B cell (primary cell): ENCODE results near the gene PSG4. TPM values are rescaled to one million over a fixed set of nuclear protein-coding genes. Genes with fewer than 3 reads are reported as not detected.
"Not testable (repeated sequence)": the region's sequence is repeated elsewhere in the genome, so short reads cannot be mapped to it uniquely, and the experiment has no call there.

ENCODE experiments used
- ATAC-seq: fragments of 200-7000 bp; cut with Tn5 transposase; one replicate; pipeline ENCODE4 v1.10.0; 2021; ENCODE audit warnings: low read depth, mild to moderate bottlenecking, moderate number of reproducible peaks, moderate library complexity
- CTCF ChIA-PET: fragments of 350-600 bp; sonication (Branson Sonifier 250); formaldehyde crosslinking; loops from one replicate; lab custom pipeline; 2021; ENCODE audit warnings: antibody characterized with exemption, inconsistent platforms; lab: Charles Lee
- POLR2A ChIA-PET: fragments of 350-600 bp; sonication (Branson Sonifier 250); formaldehyde crosslinking; loops from one replicate; lab custom pipeline; 2021; ENCODE audit warnings: antibody characterized with exemption; lab: Charles Lee
- DNase-seq: peaks from one replicate; pipeline ENCODE4 v3.0.0; 2013
- H2AFZ ChIP-seq: 2 replicates; pipeline ENCODE4 v1.6.1; 2012; ENCODE audit warnings: mild to moderate bottlenecking, low read depth, low read length; ENCODE audit not compliant: insufficient read depth, poor library complexity, severe bottlenecking
- H3K27ac ChIP-seq, 2 donors: 1 replicate in 1 of 2; 2 replicates in 1 of 2; pipeline ENCODE4 v1.5.1; 2012 to 2013; ENCODE audit warnings: low read length in 2 of 2, mild to moderate bottlenecking in 2 of 2, moderate library complexity in 1 of 2
- H3K27me3 ChIP-seq, 4 experiments: fragments of 200-600 bp in 1 of 4; sonication (generic) in 1 of 4; replicated peaks in 1 of 4; 1 replicate in 2 of 4; 2 replicates in 2 of 4; pipeline versions ENCODE4 v1.6.1 to v1.7.0; 2013 to 2016; ENCODE audit warnings: low read length in 3 of 4, mild to moderate bottlenecking in 2 of 4, mixed read lengths in 1 of 4, moderate library complexity in 1 of 4; ENCODE audit not compliant: insufficient read depth in 4 of 4, control insufficient read depth in 3 of 4; ENCODE audit errors: control extremely low read depth in 1 of 4
- H3K36me3 ChIP-seq, 2 experiments: replicated peaks in 1 of 2; 1 replicate in 1 of 2; 2 replicates in 1 of 2; pipeline versions ENCODE4 v1.6.1 to v1.7.1; 2013; ENCODE audit warnings: low read length in 1 of 2; ENCODE audit not compliant: insufficient read depth in 2 of 2, control insufficient read depth in 1 of 2; ENCODE audit errors: control extremely low read depth in 1 of 2, extremely low read depth in 1 of 2
- H3K4me1 ChIP-seq, 2 donors: fragments of 200-600 bp in 1 of 2; sonication (generic) in 1 of 2; 1 replicate in 1 of 2; 2 replicates in 1 of 2; pipeline versions ENCODE4 v1.5.1 to v1.6.1; 2013 to 2017; ENCODE audit warnings: low read length in 2 of 2; ENCODE audit not compliant: control insufficient read depth in 2 of 2, insufficient read depth in 2 of 2
- H3K4me2 ChIP-seq: replicated peaks from 2 replicates; pipeline ENCODE3; 2012; ENCODE audit warnings: mild to moderate bottlenecking, low read depth, low read length; ENCODE audit not compliant: poor library complexity, severe bottlenecking
- H3K4me3 ChIP-seq, 5 experiments: fragments of 200-600 bp in 1 of 5; sonication (generic) in 1 of 5; 1 replicate in 3 of 5; 2 replicates in 2 of 5; pipeline versions ENCODE4 v1.5.1 to v1.7.0; 2011 to 2016; ENCODE audit warnings: low read length in 4 of 5, mild to moderate bottlenecking in 4 of 5, low read depth in 2 of 5, control low read depth in 1 of 5, moderate library complexity in 1 of 5; ENCODE audit not compliant: insufficient read depth in 1 of 5; ENCODE audit errors: control extremely low read depth in 1 of 5, extremely low read depth in 1 of 5
- H3K79me2 ChIP-seq: fragments of 200-600 bp; sonication (generic); one replicate; pipeline ENCODE4 v1.6.0; 2016; ENCODE audit warnings: low read length; ENCODE audit not compliant: control insufficient read depth, insufficient read depth
- H3K9ac ChIP-seq: fragments of 200-600 bp; sonication (generic); 2 replicates; pipeline ENCODE4 v1.6.1; 2017; ENCODE audit warnings: mild to moderate bottlenecking, low read length, moderate library complexity
- H3K9me3 ChIP-seq, 3 donors: one replicate each; pipeline versions ENCODE4 v1.6.1 to v1.7.1; 2013; ENCODE audit warnings: low read length in 2 of 3; ENCODE audit not compliant: control insufficient read depth in 2 of 3, insufficient read depth in 1 of 3; ENCODE audit errors: control extremely low read depth in 1 of 3
- H4K20me1 ChIP-seq: 2 replicates; pipeline ENCODE4 v1.6.0; 2012; ENCODE audit warnings: mild to moderate bottlenecking, low read length; ENCODE audit not compliant: insufficient read depth, control insufficient read depth, poor library complexity, severe bottlenecking
- H3K27ac Mint-ChIP-seq: one replicate; pipeline ENCODE4 v1.8.0; 2021; ENCODE audit warnings: mixed read lengths
- H3K27me3 Mint-ChIP-seq: one replicate; pipeline ENCODE4 v1.8.0; 2021; ENCODE audit warnings: mixed read lengths
- H3K4me1 Mint-ChIP-seq: one replicate; pipeline ENCODE4 v1.8.0; 2021; ENCODE audit warnings: mixed read lengths
- H3K4me3 Mint-ChIP-seq: one replicate; pipeline ENCODE4 v1.8.0; 2021; ENCODE audit warnings: mixed read lengths
- H3K9me3 Mint-ChIP-seq: one replicate; pipeline ENCODE4 v1.8.0; 2022; ENCODE audit warnings: mixed read lengths; ENCODE audit not compliant: insufficient read depth
- EZH2 ChIP-seq: IDR thresholded peaks from 2 replicates; pipeline ENCODE4 v1.6.1; 2012; ENCODE audit warnings: borderline replicate concordance, low read depth, mild to moderate bottlenecking, moderate library complexity, low read length; ENCODE audit not compliant: insufficient read depth, poor library complexity, severe bottlenecking
- WGBS: methylation state at CpG from one replicate; pipeline ENCODE4 v1.1.5; 2013; ENCODE audit warnings: missing lambda C conversion rate; ENCODE audit not compliant: insufficient coverage; 5-methylcytosine and 5-hydroxymethylcytosine counted together
- intact Hi-C: fragments of 100-400 bp; cut with micrococcal nuclease; formaldehyde crosslinking; loops from one replicate; pipeline ENCODE4 v1.10.0; 2022
- polyA plus RNA-seq: library from polyadenylated mRNA; depleted of rRNA; stranded (reverse); fragments of >200 nt; gene quantifications from 2 replicates; pipeline ENCODE4 v1.2.3, GENCODE V29; 2012
- total RNA-seq, 2 donors: library from RNA; stranded (reverse); fragments of 120-200 nt in 1 of 2; gene quantifications; 1 replicate in 1 of 2; 2 replicates in 1 of 2; pipeline versions ENCODE4 v1.2.3 to v1.2.4, GENCODE V29; 2013 to 2022
- TF ChIP-seq, protein P1 (sequence below): fragments of 200-600 bp; IDR thresholded peaks from one replicate; pipeline ENCODE4 v1.8.0; 2022; ENCODE audit warnings: antibody characterized with exemption, mild to moderate bottlenecking

The PSG4 gene
- total and polyA plus RNA-seq, 2 donors (not counting 1 experiment from before 2014, with no cell fraction given), result not detected

DNA sequence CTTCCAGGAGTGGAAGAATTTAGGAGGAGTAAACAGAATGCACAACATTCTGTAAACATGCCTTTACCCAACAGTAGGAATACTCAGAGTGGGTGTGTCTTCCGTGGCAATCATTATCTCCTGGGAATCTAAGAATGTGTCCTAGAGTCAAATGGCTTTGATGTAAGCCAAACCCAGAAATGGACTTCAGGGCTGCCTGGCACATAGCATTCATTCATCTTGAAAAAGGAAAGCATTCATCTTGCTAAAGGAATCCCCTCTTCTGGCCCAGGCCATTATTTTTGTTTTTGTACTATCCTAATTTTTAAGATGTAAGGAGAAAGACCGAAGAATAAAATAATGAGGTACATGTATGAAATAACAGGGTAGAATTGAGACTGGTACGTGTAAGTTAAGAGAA lies 42.3 kb downstream of the PSG4 start:
- H3K27ac Mint-ChIP-seq, DNase-seq, H3K27me3 ChIP-seq, H3K36me3 ChIP-seq, H3K9me3 Mint-ChIP-seq, H3K4me2 ChIP-seq, H3K27me3 Mint-ChIP-seq, H3K4me1 Mint-ChIP-seq, H3K4me3 ChIP-seq, ATAC-seq, H3K27ac ChIP-seq, H3K79me2 ChIP-seq, CTCF ChIA-PET, H3K9me3 ChIP-seq, intact Hi-C loops, POLR2A ChIA-PET, H3K9ac ChIP-seq, H4K20me1 ChIP-seq, H3K4me3 Mint-ChIP-seq, H2AFZ ChIP-seq, H3K4me1 ChIP-seq: not testable (repeated sequence)
- no CpG with 5 or more reads among the region's 3 CpGs for WGBS

DNA sequence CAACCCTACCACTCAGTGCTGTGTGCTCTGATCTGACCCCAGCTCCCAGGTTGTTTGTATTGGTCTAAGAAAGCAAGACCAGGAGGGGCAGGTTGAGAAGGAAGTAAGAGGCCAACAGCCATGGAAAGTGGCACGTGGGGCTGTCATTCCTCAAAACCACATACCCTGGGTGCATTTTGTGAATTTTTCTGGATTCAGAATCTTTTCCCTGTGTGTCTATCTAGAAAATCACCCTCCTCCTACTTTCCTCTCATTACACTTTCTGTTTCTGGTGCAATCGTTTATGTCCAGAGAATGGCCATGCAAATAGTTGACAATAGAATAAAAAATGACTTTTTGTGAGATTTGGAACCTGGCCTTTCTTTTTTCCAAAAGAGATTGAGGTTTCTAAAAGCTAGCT lies 43.2 kb downstream of the PSG4 start:
- H4K20me1 ChIP-seq, H3K9me3 Mint-ChIP-seq, H3K4me2 ChIP-seq, H3K27me3 ChIP-seq, H2AFZ ChIP-seq, H3K9ac ChIP-seq, H3K4me1 ChIP-seq, H3K27ac Mint-ChIP-seq, H3K79me2 ChIP-seq, H3K27ac ChIP-seq, CTCF ChIA-PET, ATAC-seq, intact Hi-C loops, H3K36me3 ChIP-seq, POLR2A ChIA-PET, H3K4me3 Mint-ChIP-seq, H3K9me3 ChIP-seq, H3K27me3 Mint-ChIP-seq, DNase-seq, H3K4me1 Mint-ChIP-seq, H3K4me3 ChIP-seq: not testable (repeated sequence)
- WGBS, result no CpG with 5 or more reads among the region's 2 CpGs

DNA sequence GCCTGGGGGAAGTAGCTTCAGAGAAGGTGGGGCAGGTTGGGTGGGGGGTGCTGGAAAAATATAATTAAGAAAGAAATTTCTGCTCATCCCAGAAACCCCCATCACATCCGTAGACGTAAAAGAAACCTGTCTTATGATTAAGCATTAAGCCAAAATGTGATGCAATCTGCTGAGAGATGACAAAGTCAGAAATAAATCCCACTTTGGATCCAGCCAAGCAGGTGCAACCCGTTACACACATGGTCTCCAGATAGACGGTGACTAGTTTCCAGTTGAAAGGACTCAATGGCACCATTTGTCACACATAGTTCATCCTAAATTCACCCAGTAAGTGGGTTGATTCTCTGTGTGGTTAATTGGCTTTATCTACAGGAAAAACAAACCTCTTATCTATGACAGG lies 53.2 kb downstream of the PSG4 start:
- DNase-seq (no peak), ATAC-seq (no peak)
- WGBS, result no CpG with 5 or more reads among the region's 4 CpGs
- POLR2A ChIA-PET, result no interaction called here
- Histone ChIP-seq H3K27ac (no peak overlapping the region), H3K4me3 (no peak overlapping the region), H4K20me1 (no peaks in the 10 kb centered on the region), H3K4me2 (no peak overlapping the region), H3K9me3 (peaks cover 0 to 3% (median 0%) of the 10 kb centered on the region in 3 donors), H3K36me3 (no peaks in the 10 kb centered on the region), H2AFZ (no peak overlapping the region), H3K27me3 (no peaks in the 10 kb centered on the region), H3K4me1 (no peaks in the 10 kb centered on the region), H3K79me2 (no peaks in the 10 kb centered on the region), H3K9ac (no peak overlapping the region)
- TF ChIP-seq, protein P1, sequence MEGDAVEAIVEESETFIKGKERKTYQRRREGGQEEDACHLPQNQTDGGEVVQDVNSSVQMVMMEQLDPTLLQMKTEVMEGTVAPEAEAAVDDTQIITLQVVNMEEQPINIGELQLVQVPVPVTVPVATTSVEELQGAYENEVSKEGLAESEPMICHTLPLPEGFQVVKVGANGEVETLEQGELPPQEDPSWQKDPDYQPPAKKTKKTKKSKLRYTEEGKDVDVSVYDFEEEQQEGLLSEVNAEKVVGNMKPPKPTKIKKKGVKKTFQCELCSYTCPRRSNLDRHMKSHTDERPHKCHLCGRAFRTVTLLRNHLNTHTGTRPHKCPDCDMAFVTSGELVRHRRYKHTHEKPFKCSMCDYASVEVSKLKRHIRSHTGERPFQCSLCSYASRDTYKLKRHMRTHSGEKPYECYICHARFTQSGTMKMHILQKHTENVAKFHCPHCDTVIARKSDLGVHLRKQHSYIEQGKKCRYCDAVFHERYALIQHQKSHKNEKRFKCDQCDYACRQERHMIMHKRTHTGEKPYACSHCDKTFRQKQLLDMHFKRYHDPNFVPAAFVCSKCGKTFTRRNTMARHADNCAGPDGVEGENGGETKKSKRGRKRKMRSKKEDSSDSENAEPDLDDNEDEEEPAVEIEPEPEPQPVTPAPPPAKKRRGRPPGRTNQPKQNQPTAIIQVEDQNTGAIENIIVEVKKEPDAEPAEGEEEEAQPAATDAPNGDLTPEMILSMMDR, result no peak
- no peak for TF ChIP-seq EZH2
- intact Hi-C loops, result no loop called here
- Mint-ChIP-seq H3K27ac (no peak overlapping the region), H3K9me3 (no peaks in the 10 kb centered on the region), H3K4me1 (peaks cover 3% of the 10 kb centered on the region), H3K4me3 (no peak overlapping the region), H3K27me3 (no peaks in the 10 kb centered on the region)
- CTCF ChIA-PET, result no interaction called here
